GM12878 (cell line): ENCODE results near the gene MAML2. TPM values are rescaled to one million over a fixed set of nuclear protein-coding genes. Genes with fewer than 3 reads are reported as not detected.

Experiments
- ATAC-seq: fragments of 200-7000 bp; cut with Tn5 transposase; 3 replicates; pipeline ENCODE4 v1.9.1; 2020; ENCODE audit warnings: mild to moderate bottlenecking, moderate library complexity
- BruUV-seq: library from RNA; stranded (reverse); fragments of 400-500 nt; replicated peaks from 2 replicates; lab custom pipeline; 2021; lab: Mats Ljungman, UMichigan
- CTCF ChIA-PET: fragments of 300-600 bp; sonication (Branson Sonifier 250); formaldehyde crosslinking; extraction: SDS; loops from one replicate; lab custom pipeline; 2021; ENCODE audit warnings: inconsistent platforms; lab: Yijun Ruan, JAX
- POLR2A ChIA-PET: fragments of 350-600 bp; formaldehyde crosslinking; extraction: SDS; loops from one replicate; lab custom pipeline; 2021; ENCODE audit warnings: inconsistent platforms; lab: Charles Lee
- RAD21 ChIA-PET: fragments of 300-600 bp; sonication (Branson Sonifier 250); formaldehyde crosslinking; loops from one replicate; lab custom pipeline; 2023; ENCODE audit warnings: antibody characterized with exemption; ENCODE audit not compliant: unreplicated experiment; lab: Charles Lee
- SMC1A ChIA-PET: fragments of 300-600 bp; sonication (Branson Sonifier 250); formaldehyde crosslinking; loops from one replicate; lab custom pipeline; 2023; ENCODE audit not compliant: unreplicated experiment, uncharacterized antibody; lab: Charles Lee
- DNase-seq: peaks from one replicate; pipeline ENCODE4 v3.0.0-alpha.2; 2011; ENCODE audit warnings: low read depth, low spot score
- FAIRE-seq: peaks from 3 replicates; lab custom pipeline; 2011; peaks lifted over from hg19 to GRCh38; lab: Jason Lieb, UNC
- H2AFZ ChIP-seq: 2 replicates; pipeline ENCODE4 v1.6.0; 2011; ENCODE audit warnings: low read depth, low read length, control low read depth; ENCODE audit not compliant: control insufficient read depth
- H3K27ac ChIP-seq: 2 replicates; pipeline ENCODE4 v1.5.1; 2011; ENCODE audit warnings: control low read depth; ENCODE audit not compliant: control insufficient read depth, insufficient read depth
- H3K27me3 ChIP-seq, 2 experiments: replicated peaks in 1 of 2; 2 replicates each; pipeline versions ENCODE4 v1.6.0 to v1.6.1; 2011; ENCODE audit warnings: low read length in 1 of 2; ENCODE audit not compliant: control insufficient read depth in 2 of 2, insufficient read depth in 2 of 2
- H3K36me3 ChIP-seq, 2 experiments: 2 replicates each; pipeline ENCODE4 v1.5.1; 2011; ENCODE audit warnings: low read length in 1 of 2; ENCODE audit not compliant: control insufficient read depth in 2 of 2, insufficient read depth in 2 of 2
- H3K4me1 ChIP-seq: 2 replicates; pipeline ENCODE4 v1.6.1; 2011; ENCODE audit warnings: mild to moderate bottlenecking, low read length, moderate library complexity, mixed read lengths; ENCODE audit not compliant: control insufficient read depth, insufficient read depth
- H3K4me2 ChIP-seq: 2 replicates; pipeline ENCODE4 v1.6.0; 2011; ENCODE audit warnings: control low read depth; ENCODE audit not compliant: control insufficient read depth, insufficient read depth
- H3K4me3 ChIP-seq: fragments of 200-600 bp; sonication (generic); 2 replicates; pipeline ENCODE4 v1.5.1; 2016
- H3K79me2 ChIP-seq: 2 replicates; pipeline ENCODE4 v1.6.0; 2011; ENCODE audit warnings: low read length; ENCODE audit not compliant: control insufficient read depth, insufficient read depth
- H3K9ac ChIP-seq: 2 replicates; pipeline ENCODE4 v1.8.0; 2011; ENCODE audit warnings: low read length, control low read depth, mixed read lengths; ENCODE audit not compliant: control insufficient read depth, insufficient read depth
- H3K9me3 ChIP-seq: replicated peaks from 3 replicates; pipeline ENCODE4 v1.5.1; 2011; ENCODE audit warnings: mild to moderate bottlenecking, low read length; ENCODE audit not compliant: control insufficient read depth, insufficient read depth
- H4K20me1 ChIP-seq: 2 replicates; pipeline ENCODE4 v1.6.0; 2011; ENCODE audit not compliant: control insufficient read depth, insufficient read depth
- MTA3 ChIP-seq: IDR thresholded peaks from 2 replicates; pipeline ENCODE4 v1.6.1; 2012; ENCODE audit warnings: low read length, inconsistent platforms, borderline replicate concordance
- NBN ChIP-seq: fragments of 450-650 bp; IDR thresholded peaks from 2 replicates; pipeline ENCODE4 v1.6.1; 2016
- NFYB ChIP-seq: IDR thresholded peaks from 2 replicates; pipeline ENCODE4 v1.6.1; 2011; ENCODE audit warnings: low read depth, mild to moderate bottlenecking, low read length, improper control_type of control experiment, moderate library complexity; ENCODE audit not compliant: insufficient read depth
- NR2C1 ChIP-seq: fragments of 450-650 bp; IDR thresholded peaks from 2 replicates; pipeline ENCODE4 v1.6.1; 2017; ENCODE audit warnings: antibody characterized with exemption, mild to moderate bottlenecking, moderate library complexity
- RAD21 ChIP-seq: IDR thresholded peaks from 2 replicates; pipeline ENCODE4 v1.6.1; 2011; ENCODE audit warnings: mild to moderate bottlenecking, low read depth, low read length, moderate library complexity; ENCODE audit not compliant: insufficient read depth
- RBBP5 ChIP-seq: fragments of 200-600 bp; sonication (generic); conservative IDR thresholded peaks from 2 replicates; pipeline ENCODE4 v1.6.1; 2016
- RELA ChIP-seq: fragments of 450-650 bp; IDR thresholded peaks from 2 replicates; pipeline ENCODE4 v1.8.0; 2014; ENCODE audit warnings: borderline replicate concordance; ENCODE audit not compliant: partially characterized antibody
- SIN3A ChIP-seq: IDR thresholded peaks from 2 replicates; pipeline ENCODE4 v1.6.1; 2012; ENCODE audit warnings: low read depth, low read length, improper control_type of control experiment
- TCF7 ChIP-seq: IDR thresholded peaks from 2 replicates; pipeline ENCODE4 v1.6.1; 2014; ENCODE audit warnings: antibody characterized with exemption, borderline replicate concordance
- WGBS: methylation state at CpG from one replicate; pipeline ENCODE4 v1.1.6; 2016; ENCODE audit warnings: low lambda C conversion rate; ENCODE audit not compliant: insufficient replicate concordance, insufficient coverage; ENCODE audit errors: missing lambda C conversion rate; 5-methylcytosine and 5-hydroxymethylcytosine counted together
- in situ Hi-C: fragments of 300-500 bp; cut with MboI; formaldehyde crosslinking; loops from 9 replicates; pipeline ENCODE4 v1.14.3; 2018; ENCODE audit warnings: mixed read lengths
- intact Hi-C: fragments of 100-400 bp; cut with micrococcal nuclease; formaldehyde crosslinking; loops from one replicate; pipeline ENCODE4 v1.14.2; 2022; ENCODE audit not compliant: unreplicated experiment
- polyA plus RNA-seq, 11 experiments: library from polyadenylated mRNA; depleted of rRNA in 4 of 11; unstranded in 6 of 11; stranded (reverse) in 5 of 11; fragments of >200 nt; fragmentation: Nextera tagmentation in 4 of 11; fragmentation: Illumina TruSeq in 1 of 11; extraction: Ambion mirVana in 4 of 11; extraction: Trizol in 1 of 11; gene quantifications; 1 replicate in 1 of 11; 2 replicates in 10 of 11; pipeline versions ENCODE4 v1.2.1 to v1.2.3, GENCODE V29; 2011 to 2016; ENCODE audit warnings: inconsistent platforms in 2 of 11, missing spikeins in 2 of 11, low read depth in 1 of 11
- total RNA-seq, 4 experiments: library from RNA; depleted of rRNA in 3 of 4; stranded (reverse); fragments of >200 nt in 3 of 4; fragmentation: Illumina TruSeq in 1 of 4; extraction: Trizol in 1 of 4; gene quantifications; 2 replicates each; pipeline versions ENCODE4 v1.2.1 to v1.2.3, GENCODE V29; 2013 to 2021
- TF ChIP-seq, protein P1 (sequence below): IDR thresholded peaks from 2 replicates; pipeline ENCODE4 v1.6.1; 2011; ENCODE audit warnings: low read depth, mild to moderate bottlenecking, low read length, moderate library complexity, borderline replicate concordance; ENCODE audit errors: extremely low read depth
- TF ChIP-seq, protein P2 (sequence below): fragments of 450-650 bp; IDR thresholded peaks from 2 replicates; pipeline ENCODE4 v1.6.1; 2017; ENCODE audit warnings: mild to moderate bottlenecking, moderate library complexity
- TF ChIP-seq, protein P3 (sequence below): fragments of 450-650 bp; formaldehyde crosslinking; IDR thresholded peaks from 2 replicates; pipeline ENCODE4 v1.4.0; 2020; ENCODE audit warnings: mild to moderate bottlenecking, moderate library complexity
- TF ChIP-seq, protein P4 (sequence below): IDR thresholded peaks from 2 replicates; pipeline ENCODE4 v1.6.1; 2011; ENCODE audit warnings: low read depth, low read length, improper control_type of control experiment, borderline replicate concordance

The MAML2 gene
- total and polyA plus RNA-seq, 10 of the 15 experiments (the other 5 are each of a cell fraction or from before 2014, with no cell fraction given) = 2.5 to 15.1 (median 12.0) TPM

DNA sequence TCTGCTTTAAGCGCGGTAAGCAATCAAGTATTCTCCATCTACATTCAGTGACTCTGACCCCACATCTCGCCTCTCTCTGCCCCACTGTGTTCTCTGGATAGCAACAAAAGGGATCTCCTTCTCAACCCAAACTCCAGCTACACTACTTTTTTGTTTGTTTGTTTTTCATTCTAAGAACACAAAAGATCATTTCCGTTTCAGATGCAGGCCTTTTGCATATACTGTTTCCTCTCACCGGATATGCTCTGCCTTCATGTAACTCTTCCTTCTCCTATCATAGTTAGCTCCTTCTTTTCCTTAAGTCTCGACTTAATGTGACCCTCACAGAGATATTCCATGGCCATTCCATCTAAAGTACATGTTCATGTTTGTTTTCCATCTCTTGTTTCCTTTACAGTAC is 239.3 kb downstream of the MAML2 start:
- no TSS peak for BruUV-seq
- Histone ChIP-seq H2AFZ (no peak overlapping the region), H3K9ac (no peak overlapping the region), H3K27ac (no peak overlapping the region), H3K9me3 (no peaks in the 10 kb centered on the region), H3K36me3 (no peaks in the 10 kb centered on the region), H3K4me2 (no peak overlapping the region), H3K79me2 (no peaks in the 10 kb centered on the region; the same call in 1 of the 2 replicates), H4K20me1 (no peaks in the 10 kb centered on the region), H3K4me3 (no peak overlapping the region), H3K4me1 (no peaks in the 10 kb centered on the region), H3K27me3 (no peaks in the 10 kb centered on the region)
- CTCF ChIA-PET = interaction anchor here (0.6 to 1.0 kb wide), 3 partner anchors 12 to 240 kb away, joined by 3 read pairs; partner anchors contain the start of gene MAML2
- in situ Hi-C loops (no loop called here), intact Hi-C loops (no loop called here)
- no peak for FAIRE-seq
- POLR2A ChIA-PET = interaction anchor here (1.0 kb wide), 1 partner anchor 26 kb away, joined by 3 read pairs; no protein-coding TSS in a partner anchor
- DNase-seq = no peak
- RAD21 ChIA-PET = interaction anchor here (1.0 kb wide), 1 partner anchor 240 kb away, joined by 3 read pairs; no protein-coding TSS in a partner anchor
- WGBS = 59% methylated on average over 6 of the region's 6 CpGs
- SMC1A ChIA-PET = interaction anchor here (1.1 to 1.3 kb wide), 3 partner anchors 12 to 41 kb away, joined by 3 to 4 read pairs (median 4); no protein-coding TSS in a partner anchor
- no peak for ATAC-seq
- TF ChIP-seq SIN3A (no peak), TCF7 (no peak), NBN (no peak), MTA3 (no peak), RAD21 (no peak), NR2C1 (no peak), RELA (no peak), NFYB (no peak), RBBP5 (no peak)
- TF ChIP-seq, protein P1, sequence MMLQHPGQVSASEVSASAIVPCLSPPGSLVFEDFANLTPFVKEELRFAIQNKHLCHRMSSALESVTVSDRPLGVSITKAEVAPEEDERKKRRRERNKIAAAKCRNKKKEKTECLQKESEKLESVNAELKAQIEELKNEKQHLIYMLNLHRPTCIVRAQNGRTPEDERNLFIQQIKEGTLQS = no peak
- TF ChIP-seq, protein P2, sequence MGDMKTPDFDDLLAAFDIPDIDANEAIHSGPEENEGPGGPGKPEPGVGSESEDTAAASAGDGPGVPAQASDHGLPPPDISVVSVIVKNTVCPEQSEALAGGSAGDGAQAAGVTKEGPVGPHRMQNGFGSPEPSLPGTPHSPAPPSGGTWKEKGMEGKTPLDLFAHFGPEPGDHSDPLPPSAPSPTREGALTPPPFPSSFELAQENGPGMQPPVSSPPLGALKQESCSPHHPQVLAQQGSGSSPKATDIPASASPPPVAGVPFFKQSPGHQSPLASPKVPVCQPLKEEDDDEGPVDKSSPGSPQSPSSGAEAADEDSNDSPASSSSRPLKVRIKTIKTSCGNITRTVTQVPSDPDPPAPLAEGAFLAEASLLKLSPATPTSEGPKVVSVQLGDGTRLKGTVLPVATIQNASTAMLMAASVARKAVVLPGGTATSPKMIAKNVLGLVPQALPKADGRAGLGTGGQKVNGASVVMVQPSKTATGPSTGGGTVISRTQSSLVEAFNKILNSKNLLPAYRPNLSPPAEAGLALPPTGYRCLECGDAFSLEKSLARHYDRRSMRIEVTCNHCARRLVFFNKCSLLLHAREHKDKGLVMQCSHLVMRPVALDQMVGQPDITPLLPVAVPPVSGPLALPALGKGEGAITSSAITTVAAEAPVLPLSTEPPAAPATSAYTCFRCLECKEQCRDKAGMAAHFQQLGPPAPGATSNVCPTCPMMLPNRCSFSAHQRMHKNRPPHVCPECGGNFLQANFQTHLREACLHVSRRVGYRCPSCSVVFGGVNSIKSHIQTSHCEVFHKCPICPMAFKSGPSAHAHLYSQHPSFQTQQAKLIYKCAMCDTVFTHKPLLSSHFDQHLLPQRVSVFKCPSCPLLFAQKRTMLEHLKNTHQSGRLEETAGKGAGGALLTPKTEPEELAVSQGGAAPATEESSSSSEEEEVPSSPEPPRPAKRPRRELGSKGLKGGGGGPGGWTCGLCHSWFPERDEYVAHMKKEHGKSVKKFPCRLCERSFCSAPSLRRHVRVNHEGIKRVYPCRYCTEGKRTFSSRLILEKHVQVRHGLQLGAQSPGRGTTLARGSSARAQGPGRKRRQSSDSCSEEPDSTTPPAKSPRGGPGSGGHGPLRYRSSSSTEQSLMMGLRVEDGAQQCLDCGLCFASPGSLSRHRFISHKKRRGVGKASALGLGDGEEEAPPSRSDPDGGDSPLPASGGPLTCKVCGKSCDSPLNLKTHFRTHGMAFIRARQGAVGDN = no peak
- TF ChIP-seq, protein P3, sequence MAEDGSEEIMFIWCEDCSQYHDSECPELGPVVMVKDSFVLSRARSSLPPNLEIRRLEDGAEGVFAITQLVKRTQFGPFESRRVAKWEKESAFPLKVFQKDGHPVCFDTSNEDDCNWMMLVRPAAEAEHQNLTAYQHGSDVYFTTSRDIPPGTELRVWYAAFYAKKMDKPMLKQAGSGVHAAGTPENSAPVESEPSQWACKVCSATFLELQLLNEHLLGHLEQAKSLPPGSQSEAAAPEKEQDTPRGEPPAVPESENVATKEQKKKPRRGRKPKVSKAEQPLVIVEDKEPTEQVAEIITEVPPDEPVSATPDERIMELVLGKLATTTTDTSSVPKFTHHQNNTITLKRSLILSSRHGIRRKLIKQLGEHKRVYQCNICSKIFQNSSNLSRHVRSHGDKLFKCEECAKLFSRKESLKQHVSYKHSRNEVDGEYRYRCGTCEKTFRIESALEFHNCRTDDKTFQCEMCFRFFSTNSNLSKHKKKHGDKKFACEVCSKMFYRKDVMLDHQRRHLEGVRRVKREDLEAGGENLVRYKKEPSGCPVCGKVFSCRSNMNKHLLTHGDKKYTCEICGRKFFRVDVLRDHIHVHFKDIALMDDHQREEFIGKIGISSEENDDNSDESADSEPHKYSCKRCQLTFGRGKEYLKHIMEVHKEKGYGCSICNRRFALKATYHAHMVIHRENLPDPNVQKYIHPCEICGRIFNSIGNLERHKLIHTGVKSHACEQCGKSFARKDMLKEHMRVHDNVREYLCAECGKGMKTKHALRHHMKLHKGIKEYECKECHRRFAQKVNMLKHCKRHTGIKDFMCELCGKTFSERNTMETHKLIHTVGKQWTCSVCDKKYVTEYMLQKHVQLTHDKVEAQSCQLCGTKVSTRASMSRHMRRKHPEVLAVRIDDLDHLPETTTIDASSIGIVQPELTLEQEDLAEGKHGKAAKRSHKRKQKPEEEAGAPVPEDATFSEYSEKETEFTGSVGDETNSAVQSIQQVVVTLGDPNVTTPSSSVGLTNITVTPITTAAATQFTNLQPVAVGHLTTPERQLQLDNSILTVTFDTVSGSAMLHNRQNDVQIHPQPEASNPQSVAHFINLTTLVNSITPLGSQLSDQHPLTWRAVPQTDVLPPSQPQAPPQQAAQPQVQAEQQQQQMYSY (CRISPR knock-in tag) = no peak
- TF ChIP-seq, protein P4, sequence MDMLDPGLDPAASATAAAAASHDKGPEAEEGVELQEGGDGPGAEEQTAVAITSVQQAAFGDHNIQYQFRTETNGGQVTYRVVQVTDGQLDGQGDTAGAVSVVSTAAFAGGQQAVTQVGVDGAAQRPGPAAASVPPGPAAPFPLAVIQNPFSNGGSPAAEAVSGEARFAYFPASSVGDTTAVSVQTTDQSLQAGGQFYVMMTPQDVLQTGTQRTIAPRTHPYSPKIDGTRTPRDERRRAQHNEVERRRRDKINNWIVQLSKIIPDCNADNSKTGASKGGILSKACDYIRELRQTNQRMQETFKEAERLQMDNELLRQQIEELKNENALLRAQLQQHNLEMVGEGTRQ = no peak
